AG04449 (cell line): ENCODE data around the gene PSD2.

ENCODE experiments used
- CTCF ChIA-PET: fragments of 350-600 bp; formaldehyde crosslinking; extraction: SDS; loops from one replicate; lab custom pipeline; 2021; ENCODE audit warnings: antibody characterized with exemption; lab: Yijun Ruan, JAX
- POLR2A ChIA-PET: fragments of 400-600, 350-600 bp; formaldehyde crosslinking; extraction: SDS; loops from one replicate; lab custom pipeline; 2020; ENCODE audit warnings: antibody characterized with exemption, inconsistent platforms; lab: Yijun Ruan, JAX
- DNase-seq: peaks from one replicate; pipeline ENCODE4 v3.0.0-alpha.2; 2010; ENCODE audit warnings: low read depth, low spot score
- H3K4me3 ChIP-seq: 2 replicates; pipeline ENCODE4 v1.5.1; 2011; ENCODE audit warnings: low read depth, mild to moderate bottlenecking, control low read depth, low read length
- TF ChIP-seq, protein P1 (sequence below): IDR thresholded peaks from one replicate; pipeline ENCODE4 v1.5.1; 2011; ENCODE audit warnings: mild to moderate bottlenecking, moderate library complexity, low read length, control low read depth, inconsistent platforms; ENCODE audit not compliant: insufficient read depth; ENCODE audit errors: missing control alignments

Gene PSD2

DNA sequence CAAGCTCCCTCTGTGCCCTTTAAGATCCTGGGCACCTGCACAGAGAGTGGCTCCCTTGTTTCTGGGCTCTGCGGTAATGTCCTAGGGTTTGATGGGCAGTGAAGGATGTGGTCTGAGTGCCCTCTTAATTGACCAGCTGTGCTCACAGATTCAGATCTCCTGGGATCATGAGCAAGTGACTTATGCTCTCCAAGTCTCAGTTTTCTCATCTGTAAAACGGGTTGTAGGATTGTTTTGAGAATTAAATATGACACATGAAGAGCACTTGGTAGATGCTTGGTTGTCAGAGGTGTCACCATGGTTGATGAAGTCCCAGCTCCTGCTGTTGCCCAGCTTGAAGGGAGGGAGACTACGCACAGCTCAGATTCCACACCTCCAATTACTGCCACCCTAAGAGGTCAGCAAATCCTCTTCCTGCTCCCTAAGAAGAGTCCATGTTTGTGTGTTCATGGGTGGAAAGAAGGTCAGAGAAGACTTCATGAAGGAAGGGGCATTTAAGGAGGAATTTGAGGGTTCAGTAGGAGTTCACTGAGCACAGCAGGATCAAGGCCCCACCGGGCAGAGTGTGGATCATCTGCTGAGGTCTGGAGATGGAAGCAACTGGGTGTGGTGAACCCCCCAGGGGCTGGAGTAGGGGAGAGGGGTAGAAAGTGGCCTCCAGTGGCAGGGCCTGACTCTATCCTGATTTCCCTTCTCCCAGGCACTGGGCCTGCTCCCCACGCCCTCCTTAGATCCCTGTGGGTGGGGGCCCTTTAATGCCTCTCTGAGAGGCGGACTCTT is 1.4 kb upstream of the PSD2 start:
- POLR2A ChIA-PET: interaction anchor here (0.8 kb wide), 1 partner anchor 9 kb away, joined by 3 read pairs; no protein-coding TSS in a partner anchor
- TF ChIP-seq, protein P1, sequence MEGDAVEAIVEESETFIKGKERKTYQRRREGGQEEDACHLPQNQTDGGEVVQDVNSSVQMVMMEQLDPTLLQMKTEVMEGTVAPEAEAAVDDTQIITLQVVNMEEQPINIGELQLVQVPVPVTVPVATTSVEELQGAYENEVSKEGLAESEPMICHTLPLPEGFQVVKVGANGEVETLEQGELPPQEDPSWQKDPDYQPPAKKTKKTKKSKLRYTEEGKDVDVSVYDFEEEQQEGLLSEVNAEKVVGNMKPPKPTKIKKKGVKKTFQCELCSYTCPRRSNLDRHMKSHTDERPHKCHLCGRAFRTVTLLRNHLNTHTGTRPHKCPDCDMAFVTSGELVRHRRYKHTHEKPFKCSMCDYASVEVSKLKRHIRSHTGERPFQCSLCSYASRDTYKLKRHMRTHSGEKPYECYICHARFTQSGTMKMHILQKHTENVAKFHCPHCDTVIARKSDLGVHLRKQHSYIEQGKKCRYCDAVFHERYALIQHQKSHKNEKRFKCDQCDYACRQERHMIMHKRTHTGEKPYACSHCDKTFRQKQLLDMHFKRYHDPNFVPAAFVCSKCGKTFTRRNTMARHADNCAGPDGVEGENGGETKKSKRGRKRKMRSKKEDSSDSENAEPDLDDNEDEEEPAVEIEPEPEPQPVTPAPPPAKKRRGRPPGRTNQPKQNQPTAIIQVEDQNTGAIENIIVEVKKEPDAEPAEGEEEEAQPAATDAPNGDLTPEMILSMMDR: no peak
- CTCF ChIA-PET: interaction anchor here (0.6 to 10.5 kb wide), 8 partner anchors 17 to 363 kb away, joined by 3 to 457 read pairs (median 6); no protein-coding TSS in a partner anchor

GRCh38 chr5:139796061-139796806 is 626 bp downstream of the PSD2 start:
- ChIA-PET POLR2A (no interaction called here), CTCF (interaction anchor here (0.7 to 5.8 kb wide), 7 partner anchors 9 to 1421 kb away, joined by 3 to 62 read pairs (median 4); no protein-coding TSS in a partner anchor)
- no peak for DNase-seq
- TF ChIP-seq, protein P1: no peak
- H3K4me3 ChIP-seq: no peak overlapping the region

More for the DNA sequence above, 1.4 kb upstream of the PSD2 start:
- no peak for DNase-seq
- H3K4me3 ChIP-seq: no peak overlapping the region

DNA sequence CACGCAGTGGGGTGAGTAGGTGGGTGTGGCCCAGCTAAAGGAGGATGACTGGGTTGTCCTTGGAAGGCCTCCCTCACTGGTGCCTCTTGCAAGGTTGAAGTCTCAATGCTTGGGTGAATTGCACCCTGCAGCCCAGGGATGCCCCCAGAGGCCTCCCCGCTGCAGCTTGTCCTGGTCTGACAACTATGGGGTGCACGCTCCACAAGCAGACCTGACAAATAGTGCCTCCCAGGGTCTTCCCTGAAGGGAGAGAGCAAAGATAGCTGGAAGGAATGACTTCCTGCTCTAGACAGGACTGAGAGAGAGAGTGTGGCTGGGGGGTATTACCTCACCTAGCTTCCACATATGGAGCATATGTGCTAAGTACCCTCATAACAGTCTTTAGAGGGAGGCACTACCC is 1.7 kb downstream of the PSD2 start:
- ChIA-PET CTCF (interaction anchor here (1.0 to 5.8 kb wide), 5 partner anchors 9 to 172 kb away, joined by 3 to 62 read pairs (median 8); no protein-coding TSS in a partner anchor), POLR2A (no interaction called here)
- TF ChIP-seq, protein P1: no peak
- H3K4me3 ChIP-seq: no peak overlapping the region
- no peak for DNase-seq

DNA sequence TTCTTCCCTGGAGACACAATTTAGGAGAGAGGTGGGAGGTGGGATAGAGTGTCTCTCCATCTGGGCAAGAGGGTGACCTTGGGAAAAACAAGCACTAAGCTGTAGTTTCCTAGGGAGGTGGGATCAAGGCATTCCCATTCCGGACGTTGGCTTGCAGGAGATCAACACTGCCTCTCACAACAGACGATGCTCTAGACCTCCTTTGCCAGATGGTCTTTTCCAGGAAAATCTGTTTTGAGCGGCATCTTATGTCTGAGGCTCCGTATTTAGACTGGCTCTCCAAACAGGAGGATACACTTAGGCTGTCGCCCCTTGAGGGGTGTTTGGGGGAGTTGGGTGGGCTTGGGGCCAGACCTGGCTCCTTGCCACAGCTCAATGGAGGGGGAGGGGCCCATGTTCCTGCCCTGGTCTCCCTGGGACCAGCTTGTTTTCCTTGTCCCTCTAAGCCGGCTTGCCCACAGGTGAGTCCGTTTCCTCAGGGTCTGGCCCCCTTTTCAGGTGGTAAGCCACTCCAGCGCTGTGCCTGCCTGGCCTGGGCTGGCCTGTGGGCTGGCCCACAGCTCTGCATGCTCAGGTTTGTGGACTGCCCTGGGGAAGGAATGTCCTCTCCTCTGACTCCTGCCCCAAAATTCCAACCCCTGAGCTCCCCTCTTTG is 2.4 kb downstream of the PSD2 start:
- POLR2A ChIA-PET: no interaction called here
- no peak for DNase-seq
- H3K4me3 ChIP-seq: no peak overlapping the region
- TF ChIP-seq, protein P1: no peak
- CTCF ChIA-PET: interaction anchor here (1.0 to 5.8 kb wide), 9 partner anchors 8 to 554 kb away, joined by 3 to 62 read pairs (median 5); no protein-coding TSS in a partner anchor

GRCh38 chr5:139798883-139799282 is 3.3 kb downstream of the PSD2 start:
- CTCF ChIA-PET: interaction anchor here (0.9 to 5.8 kb wide), 7 partner anchors 12 to 553 kb away, joined by 3 to 62 read pairs (median 5); no protein-coding TSS in a partner anchor

More at GRCh38 chr5:139798883-139799282, 3.3 kb downstream of the PSD2 start:
- POLR2A ChIA-PET: no interaction called here
- TF ChIP-seq, protein P1: no peak
- DNase-seq: no peak
- no peak overlapping the region for H3K4me3 ChIP-seq
